Measurements from ENCODE around the gene KRTAP4-3. TPM values are rescaled to one million over a fixed set of nuclear protein-coding genes. Genes with fewer than 3 reads are reported as not detected.

KRTAP4-3 gene
- total RNA-seq: not detected in 2 replicates

GRCh38 chr17:41168121-41168520 is at the start of gene KRTAP4-3:
Gene KRTAP4-3 (minus strand): TSS chr17:41168221. CDS start chr17:41168172, 49 bp downstream.

GRCh38 chr17:41189837-41190318 is 21.9 kb upstream of the KRTAP4-3 start, which contains the start of gene KRTAP9-1:
Gene KRTAP9-1 (plus strand): TSS chr17:41189887. CDS start chr17:41189887, 0 bp downstream.

GRCh38 chr17:41184480-41184961 is 16.5 kb upstream of the KRTAP4-3 start, which contains the start of gene KRTAP4-1:
Gene KRTAP4-1 (minus strand): TSS chr17:41184911. CDS start chr17:41184854, 57 bp downstream.

GRCh38 chr17:41177727-41178271 is 9.8 kb upstream of the KRTAP4-3 start, which contains the start of gene KRTAP4-2:
Gene KRTAP4-2 (minus strand): TSS chr17:41178221. CDS start chr17:41178164, 57 bp downstream.

GRCh38 chr17:41160648-41161047 is 7.4 kb downstream of the KRTAP4-3 start, which contains the start of gene KRTAP4-4:
Gene KRTAP4-4 (minus strand): TSS chr17:41160748. CDS start chr17:41160691, 57 bp downstream.

GRCh38 chr17:41149652-41149985 is 18.4 kb downstream of the KRTAP4-3 start, which contains the start of gene KRTAP4-5:
Gene KRTAP4-5 (minus strand): TSS chr17:41149825. CDS start chr17:41149767, 58 bp downstream.

GRCh38 chr17:41140360-41141131 is 27.5 kb downstream of the KRTAP4-3 start, which contains the start of gene KRTAP4-6:
Gene KRTAP4-6 (minus strand): TSS chr17:41140544. CDS start chr17:41140487, 57 bp downstream.

GRCh38 chr17:41123991-41124371 is 44.0 kb downstream of the KRTAP4-3 start, which contains the start of gene KRTAP4-12:
Gene KRTAP4-12 (minus strand): TSS chr17:41124182. CDS start chr17:41124122, 60 bp downstream.

GRCh38 chr17:41117846-41118386 is 50.1 kb downstream of the KRTAP4-3 start, which contains the start of gene KRTAP4-11:
Gene KRTAP4-11 (minus strand): TSS chr17:41118373. CDS start chr17:41118315, 58 bp downstream.

Other genes with a start within 250 kb of the KRTAP4-3 start
- 0.76 TPM in 1 of 2 replicates, not detected in the other for gene KRT23, start 230.6 kb downstream of the KRTAP4-3 start, total RNA-seq
- gene KRT39, start 201.3 kb downstream of the KRTAP4-3 start, total RNA-seq: not detected in 2 replicates
- gene KRT40, start 183.9 kb downstream of the KRTAP4-3 start, total RNA-seq: not detected in 2 replicates
- not detected in 2 replicates for gene KRTAP3-3, start 174.1 kb downstream of the KRTAP4-3 start, total RNA-seq
- gene KRTAP3-2, start 168.3 kb downstream of the KRTAP4-3 start, total RNA-seq: not detected in 2 replicates
- gene KRTAP3-1, start 159.1 kb downstream of the KRTAP4-3 start, total RNA-seq: not detected in 2 replicates
- gene KRTAP1-5, start 141.0 kb downstream of the KRTAP4-3 start, total RNA-seq: not detected in 2 replicates
- not detected in 2 replicates for gene KRTAP1-4, start 138.0 kb downstream of the KRTAP4-3 start, total RNA-seq
- not detected in 2 replicates for gene KRTAP1-3, start 133.3 kb downstream of the KRTAP4-3 start, total RNA-seq
- gene KRTAP1-1, start 126.8 kb downstream of the KRTAP4-3 start, total RNA-seq: not detected in 2 replicates
- gene KRTAP2-1, start 120.9 kb downstream of the KRTAP4-3 start, total RNA-seq: not detected in 2 replicates
- not detected in 2 replicates for gene KRTAP2-2, start 113.0 kb downstream of the KRTAP4-3 start, total RNA-seq
- gene KRTAP2-3, start 108.1 kb downstream of the KRTAP4-3 start, total RNA-seq: 0.13 and 2.6 TPM in 2 replicates
- gene KRTAP2-4, start 102.3 kb downstream of the KRTAP4-3 start, total RNA-seq: not detected in 2 replicates
- not detected in 2 replicates for gene KRTAP4-7, start 84.1 kb downstream of the KRTAP4-3 start, total RNA-seq
- gene KRTAP4-8, start 70.1 kb downstream of the KRTAP4-3 start, total RNA-seq: not detected in 2 replicates
- gene KRTAP4-16, start 66.0 kb downstream of the KRTAP4-3 start, total RNA-seq: not detected in 2 replicates
- gene KRTAP4-9, start 62.8 kb downstream of the KRTAP4-3 start, total RNA-seq: not detected in 2 replicates
- not detected in 2 replicates for gene KRTAP4-11, start 49.8 kb downstream of the KRTAP4-3 start, total RNA-seq
- gene KRTAP4-12, start 44.0 kb downstream of the KRTAP4-3 start, total RNA-seq: not detected in 2 replicates
- gene KRTAP4-6, start 27.7 kb downstream of the KRTAP4-3 start, total RNA-seq: not detected in 2 replicates
- gene KRTAP4-5, start 18.4 kb downstream of the KRTAP4-3 start, total RNA-seq: not detected in 2 replicates
- not detected in 2 replicates for gene KRTAP4-4, start 7.5 kb downstream of the KRTAP4-3 start, total RNA-seq
- gene KRTAP4-2, start 10.0 kb upstream of the KRTAP4-3 start, total RNA-seq: not detected in 2 replicates
- gene KRTAP4-1, start 16.7 kb upstream of the KRTAP4-3 start, total RNA-seq: not detected in 2 replicates
- gene KRTAP9-1, start 21.7 kb upstream of the KRTAP4-3 start, total RNA-seq: not detected in 2 replicates
- gene KRTAP9-2, start 58.4 kb upstream of the KRTAP4-3 start, total RNA-seq: not detected in 2 replicates
- not detected in 2 replicates for gene KRTAP9-3, start 64.2 kb upstream of the KRTAP4-3 start, total RNA-seq
- gene KRTAP9-8, start 69.8 kb upstream of the KRTAP4-3 start, total RNA-seq: not detected in 2 replicates
- gene KRTAP9-4, start 81.5 kb upstream of the KRTAP4-3 start, total RNA-seq: not detected in 2 replicates
- not detected in 2 replicates for gene KRTAP9-9, start 87.2 kb upstream of the KRTAP4-3 start, total RNA-seq
- not detected in 2 replicates for gene KRTAP9-6, start 97.2 kb upstream of the KRTAP4-3 start, total RNA-seq
- gene KRTAP9-7, start 107.5 kb upstream of the KRTAP4-3 start, total RNA-seq: not detected in 2 replicates
- not detected in 2 replicates for gene KRTAP29-1, start 134.6 kb upstream of the KRTAP4-3 start, total RNA-seq
- not detected in 2 replicates for gene KRTAP16-1, start 141.1 kb upstream of the KRTAP4-3 start, total RNA-seq
- gene KRTAP17-1, start 147.5 kb upstream of the KRTAP4-3 start, total RNA-seq: 0.33 and 0.63 TPM in 2 replicates
- gene KRT33A, start 182.6 kb upstream of the KRTAP4-3 start, total RNA-seq: not detected in 2 replicates
- not detected in 2 replicates for gene KRT33B, start 201.6 kb upstream of the KRTAP4-3 start, total RNA-seq
- gene KRT34, start 214.1 kb upstream of the KRTAP4-3 start, total RNA-seq: 0.13 and 2.9 TPM in 2 replicates
- gene KRT31, start 229.4 kb upstream of the KRTAP4-3 start, total RNA-seq: 0.13 TPM in 1 of 2 replicates, not detected in the other

Measured in mesangial cell (primary cell).